Measurements from ENCODE around the gene ZNF488. TPM values are rescaled to one million over a fixed set of nuclear protein-coding genes. Genes with fewer than 3 reads are reported as not detected.

ZNF488 gene
- total and polyA plus RNA-seq, 4 experiments from 2014 or later = 0.20 TPM; not detected in 3

- Mint-ChIP-seq H3K27ac (no peak overlapping the region), H3K4me3 (no peak overlapping the region), H3K4me1 (no peaks in the 10 kb centered on the region), H3K27me3 (no peaks in the 10 kb centered on the region), H3K9me3 (no peaks in the 10 kb centered on the region), H3K36me3 (no peaks in the 10 kb centered on the region)
- ChIA-PET POLR2A (ENCODE audit: partially characterized antibody) (no interaction called here), CTCF (ENCODE audit: partially characterized antibody) (no interaction called here)
- Histone ChIP-seq H3K27me3 (ENCODE audit: insufficient read depth, low read length) (no peaks in the 10 kb centered on the region), H3K4me3 (ENCODE audit: low read length in 2 of 2) (no peak overlapping the region), H3K36me3 (ENCODE audit: insufficient read depth, low read length) (no peaks in the 10 kb centered on the region), H3K9me3 (ENCODE audit: control insufficient read depth in 1 of 2, low read length in 2 of 2) (no peaks in the 10 kb centered on the region), H3K27ac (ENCODE audit: low read depth, low read length) (no peak overlapping the region), H3K4me1 (ENCODE audit: insufficient read depth, low read length) (no peaks in the 10 kb centered on the region)
- no peak for DNase-seq
- intact Hi-C loops (cut with micrococcal nuclease) = no loop called here
Observed at GRCh38 chr10:47358457-47358856, 25.6 kb downstream of the ZNF488 start.

- Mint-ChIP-seq H3K27ac (no peak overlapping the region), H3K4me1 (no peaks in the 10 kb centered on the region), H3K36me3 (no peaks in the 10 kb centered on the region), H3K9me3 (no peaks in the 10 kb centered on the region), H3K27me3 (no peaks in the 10 kb centered on the region), H3K4me3 (no peak overlapping the region)
- no peaks in the 10 kb centered on the region for H3K36me3 ChIP-seq (ENCODE audit: insufficient read depth, low read length)
- no peaks in the 10 kb centered on the region for H3K9me3 ChIP-seq (ENCODE audit: control insufficient read depth in 1 of 2, low read length in 2 of 2)
- no peak overlapping the region for H3K4me3 ChIP-seq (ENCODE audit: low read length in 2 of 2)
- no peak overlapping the region for H3K27ac ChIP-seq (ENCODE audit: low read depth, low read length)
- no peak for DNase-seq
- intact Hi-C loops (cut with micrococcal nuclease) = no loop called here
- H3K4me1 ChIP-seq (ENCODE audit: insufficient read depth, low read length) = no peaks in the 10 kb centered on the region
- ChIA-PET POLR2A (ENCODE audit: partially characterized antibody) (no interaction called here), CTCF (ENCODE audit: partially characterized antibody) (no interaction called here)
- no peaks in the 10 kb centered on the region for H3K27me3 ChIP-seq (ENCODE audit: insufficient read depth, low read length)
Observed at GRCh38 chr10:47357911-47358310, 26.2 kb downstream of the ZNF488 start.

GRCh38 chr10:47357131-47357582 is 26.9 kb downstream of the ZNF488 start:
- ChIA-PET CTCF (ENCODE audit: partially characterized antibody) (no interaction called here), POLR2A (ENCODE audit: partially characterized antibody) (no interaction called here)
- intact Hi-C loops (cut with micrococcal nuclease) = no loop called here
- Mint-ChIP-seq H3K4me1 (no peaks in the 10 kb centered on the region), H3K36me3 (no peaks in the 10 kb centered on the region), H3K27ac (no peak overlapping the region), H3K9me3 (no peaks in the 10 kb centered on the region), H3K27me3 (no peaks in the 10 kb centered on the region), H3K4me3 (no peak overlapping the region)
- H3K4me1 ChIP-seq (ENCODE audit: insufficient read depth, low read length) = no peaks in the 10 kb centered on the region
- no peaks in the 10 kb centered on the region for H3K36me3 ChIP-seq (ENCODE audit: insufficient read depth, low read length)
- DNase-seq = no peak
- no peaks in the 10 kb centered on the region for H3K27me3 ChIP-seq (ENCODE audit: insufficient read depth, low read length)
- no peak overlapping the region for H3K4me3 ChIP-seq (ENCODE audit: low read length in 2 of 2)
- H3K27ac ChIP-seq (ENCODE audit: low read depth, low read length) = no peak overlapping the region
- no peaks in the 10 kb centered on the region for H3K9me3 ChIP-seq (ENCODE audit: control insufficient read depth in 1 of 2, low read length in 2 of 2)

GRCh38 chr10:47356708-47357107 is 27.4 kb downstream of the ZNF488 start:
- Histone ChIP-seq H3K36me3 (ENCODE audit: insufficient read depth, low read length) (no peaks in the 10 kb centered on the region), H3K27me3 (ENCODE audit: insufficient read depth, low read length) (no peaks in the 10 kb centered on the region), H3K27ac (ENCODE audit: low read depth, low read length) (no peak overlapping the region), H3K9me3 (ENCODE audit: control insufficient read depth in 1 of 2, low read length in 2 of 2) (no peaks in the 10 kb centered on the region), H3K4me3 (ENCODE audit: low read length in 2 of 2) (no peak overlapping the region), H3K4me1 (ENCODE audit: insufficient read depth, low read length) (no peaks in the 10 kb centered on the region)
- no peaks in the 10 kb centered on the region for H3K4me1 Mint-ChIP-seq
- CTCF ChIA-PET (ENCODE audit: partially characterized antibody) = no interaction called here
- intact Hi-C loops (cut with micrococcal nuclease) = no loop called here
- H3K9me3 Mint-ChIP-seq = no peaks in the 10 kb centered on the region
- no peak overlapping the region for H3K27ac Mint-ChIP-seq
- DNase-seq = no peak
- H3K27me3 Mint-ChIP-seq = no peaks in the 10 kb centered on the region
- H3K4me3 Mint-ChIP-seq = no peak overlapping the region
- POLR2A ChIA-PET (ENCODE audit: partially characterized antibody) = no interaction called here
- no peaks in the 10 kb centered on the region for H3K36me3 Mint-ChIP-seq

GRCh38 chr10:47354900-47355299 is 29.2 kb downstream of the ZNF488 start:
- H3K27ac Mint-ChIP-seq = no peak overlapping the region
- CTCF ChIA-PET (ENCODE audit: partially characterized antibody) = interaction anchor here (2.1 kb wide), 1 partner anchor 14 kb away, joined by 6 read pairs; no protein-coding TSS in a partner anchor

GRCh38 chr10:47354165-47354564 is 29.9 kb downstream of the ZNF488 start:
- Histone ChIP-seq H3K4me1 (ENCODE audit: insufficient read depth, low read length) (no peaks in the 10 kb centered on the region), H3K27me3 (ENCODE audit: insufficient read depth, low read length) (no peaks in the 10 kb centered on the region), H3K4me3 (ENCODE audit: low read length in 2 of 2) (no peak overlapping the region), H3K36me3 (ENCODE audit: insufficient read depth, low read length) (no peaks in the 10 kb centered on the region), H3K27ac (ENCODE audit: low read depth, low read length) (no peak overlapping the region), H3K9me3 (ENCODE audit: control insufficient read depth in 1 of 2, low read length in 2 of 2) (no peaks in the 10 kb centered on the region)
- no peak for DNase-seq
- Mint-ChIP-seq H3K4me3 (no peak overlapping the region), H3K27ac (no peak overlapping the region), H3K27me3 (no peaks in the 10 kb centered on the region), H3K36me3 (no peaks in the 10 kb centered on the region), H3K4me1 (no peaks in the 10 kb centered on the region), H3K9me3 (no peaks in the 10 kb centered on the region)
- ChIA-PET POLR2A (ENCODE audit: partially characterized antibody) (no interaction called here), CTCF (ENCODE audit: partially characterized antibody) (interaction anchor here (2.1 kb wide), 1 partner anchor 13 kb away, joined by 6 read pairs; no protein-coding TSS in a partner anchor)
- intact Hi-C loops (cut with micrococcal nuclease) = no loop called here

More at GRCh38 chr10:47354900-47355299, 29.2 kb downstream of the ZNF488 start:
- Mint-ChIP-seq H3K9me3 (no peaks in the 10 kb centered on the region), H3K27me3 (no peaks in the 10 kb centered on the region), H3K4me3 (no peak overlapping the region), H3K4me1 (no peaks in the 10 kb centered on the region), H3K36me3 (no peaks in the 10 kb centered on the region)
- H3K27me3 ChIP-seq (ENCODE audit: insufficient read depth, low read length) = no peaks in the 10 kb centered on the region
- no peak overlapping the region for H3K27ac ChIP-seq (ENCODE audit: low read depth, low read length)
- POLR2A ChIA-PET (ENCODE audit: partially characterized antibody) = no interaction called here
- intact Hi-C loops (cut with micrococcal nuclease) = no loop called here
- no peak overlapping the region for H3K4me3 ChIP-seq (ENCODE audit: low read length in 2 of 2)
- no peaks in the 10 kb centered on the region for H3K36me3 ChIP-seq (ENCODE audit: insufficient read depth, low read length)
- H3K4me1 ChIP-seq (ENCODE audit: insufficient read depth, low read length) = no peaks in the 10 kb centered on the region
- H3K9me3 ChIP-seq (ENCODE audit: control insufficient read depth in 1 of 2, low read length in 2 of 2) = no peaks in the 10 kb centered on the region
- DNase-seq = no peak

- ChIA-PET POLR2A (ENCODE audit: partially characterized antibody) (no interaction called here), CTCF (ENCODE audit: partially characterized antibody) (interaction anchor here (2.1 kb wide), 1 partner anchor 13 kb away, joined by 8 read pairs; no protein-coding TSS in a partner anchor)
- no peaks in the 10 kb centered on the region for H3K27me3 ChIP-seq (ENCODE audit: insufficient read depth, low read length)
- H3K4me3 Mint-ChIP-seq = no peak overlapping the region
- no peaks in the 10 kb centered on the region for H3K9me3 ChIP-seq (ENCODE audit: control insufficient read depth in 1 of 2, low read length in 2 of 2)
- H3K36me3 Mint-ChIP-seq = no peaks in the 10 kb centered on the region
- H3K27me3 Mint-ChIP-seq = no peaks in the 10 kb centered on the region
- no peak overlapping the region for H3K27ac ChIP-seq (ENCODE audit: low read depth, low read length)
- no peak for DNase-seq
- no peak overlapping the region for H3K4me3 ChIP-seq (ENCODE audit: low read length in 2 of 2)
- H3K36me3 ChIP-seq (ENCODE audit: insufficient read depth, low read length) = no peaks in the 10 kb centered on the region
- no peaks in the 10 kb centered on the region for H3K4me1 Mint-ChIP-seq
- intact Hi-C loops (cut with micrococcal nuclease) = no loop called here
- H3K9me3 Mint-ChIP-seq = no peaks in the 10 kb centered on the region
- no peaks in the 10 kb centered on the region for H3K4me1 ChIP-seq (ENCODE audit: insufficient read depth, low read length)
- H3K27ac Mint-ChIP-seq = no peak overlapping the region
Observed at GRCh38 chr10:47353351-47353750, 30.7 kb downstream of the ZNF488 start.
